ENCODE results near the gene CTIF. TPM values are rescaled to one million over a fixed set of nuclear protein-coding genes. Genes with fewer than 3 reads are reported as not detected.

Gene CTIF
- total and polyA plus RNA-seq, 7 experiments from 2014 or later, result 1.3 to 11.2 (median 2.5) TPM; not detected in 2

- Histone ChIP-seq H3K27ac (ENCODE audit: low read depth, low read length) (no peak overlapping the region), H3K27me3 (ENCODE audit: control insufficient read depth in 2 of 2, insufficient read depth in 2 of 2, low read length in 2 of 2) (no peaks in the 10 kb centered on the region), H3K9me3 (ENCODE audit: control insufficient read depth in 2 of 3, low read length in 3 of 3) (no peaks in the 10 kb centered on the region), H3K4me3 (ENCODE audit: low read length) (no peak overlapping the region), H3K36me3 (ENCODE audit: control insufficient read depth in 2 of 3, insufficient read depth in 3 of 3, low read length in 3 of 3) (no peaks in the 10 kb centered on the region), H3K4me1 (ENCODE audit: control insufficient read depth in 2 of 2, insufficient read depth in 2 of 2, low read length in 2 of 2) (no peaks in the 10 kb centered on the region)
- POLR2A ChIA-PET, result no interaction called here
- Mint-ChIP-seq H3K27me3 (peaks cover 0 to 8% (median 0%) of the 10 kb centered on the region in 5 donors), H3K4me1 (peaks cover 0 to 7% (median 0%) of the 10 kb centered on the region in 7 donors), H3K36me3 (no peaks in the 10 kb centered on the region), H3K27ac (peak overlapping the region in 1 of 9 donors; percentile 20), H3K9me3 (no peaks in the 10 kb centered on the region), H3K4me3 (no peak overlapping the region)
- DNase-seq, result no peak
- intact Hi-C loops (cut with micrococcal nuclease), result no loop called here
- CTCF ChIA-PET, result no interaction called here
- ATAC-seq, result no peak
Observed at GRCh38 chr18:48682768-48683167, 143.9 kb downstream of the CTIF start.

GRCh38 chr18:48683197-48683596, 144.4 kb downstream of the CTIF start:
- Mint-ChIP-seq H3K9me3 (no peaks in the 10 kb centered on the region), H3K27me3 (peaks cover 0 to 8% (median 0%) of the 10 kb centered on the region in 5 donors), H3K27ac (no peak overlapping the region), H3K4me3 (no peak overlapping the region), H3K36me3 (no peaks in the 10 kb centered on the region), H3K4me1 (peaks cover 0 to 7% (median 0%) of the 10 kb centered on the region in 7 donors)
- H3K4me3 ChIP-seq (ENCODE audit: low read length), result no peak overlapping the region
- intact Hi-C loops (cut with micrococcal nuclease), result no loop called here
- no peaks in the 10 kb centered on the region for H3K9me3 ChIP-seq (ENCODE audit: control insufficient read depth in 2 of 3, low read length in 3 of 3)
- CTCF ChIA-PET, result no interaction called here
- H3K36me3 ChIP-seq (ENCODE audit: control insufficient read depth in 2 of 3, insufficient read depth in 3 of 3, low read length in 3 of 3), result no peaks in the 10 kb centered on the region
- H3K27ac ChIP-seq (ENCODE audit: low read depth, low read length), result no peak overlapping the region
- no peaks in the 10 kb centered on the region for H3K27me3 ChIP-seq (ENCODE audit: control insufficient read depth in 2 of 2, insufficient read depth in 2 of 2, low read length in 2 of 2)
- ATAC-seq (no peak), DNase-seq (no peak)
- no peaks in the 10 kb centered on the region for H3K4me1 ChIP-seq (ENCODE audit: control insufficient read depth in 2 of 2, insufficient read depth in 2 of 2, low read length in 2 of 2)
- POLR2A ChIA-PET, result no interaction called here

- no peak overlapping the region for H3K27ac Mint-ChIP-seq
- H3K9me3 Mint-ChIP-seq, result no peaks in the 10 kb centered on the region
- Histone ChIP-seq H3K4me3 (ENCODE audit: low read length) (no peak overlapping the region), H3K36me3 (ENCODE audit: control insufficient read depth in 2 of 3, insufficient read depth in 3 of 3, low read length in 3 of 3) (no peaks in the 10 kb centered on the region), H3K27ac (ENCODE audit: low read depth, low read length) (no peak overlapping the region), H3K4me1 (ENCODE audit: control insufficient read depth in 2 of 2, insufficient read depth in 2 of 2, low read length in 2 of 2) (no peaks in the 10 kb centered on the region), H3K9me3 (ENCODE audit: control insufficient read depth in 2 of 3, low read length in 3 of 3) (no peaks in the 10 kb centered on the region), H3K27me3 (ENCODE audit: control insufficient read depth in 2 of 2, insufficient read depth in 2 of 2, low read length in 2 of 2) (no peaks in the 10 kb centered on the region)
- H3K4me1 Mint-ChIP-seq, result peaks cover 0 to 7% (median 0%) of the 10 kb centered on the region in 7 donors
- ChIA-PET POLR2A (no interaction called here), CTCF (no interaction called here)
- H3K27me3 Mint-ChIP-seq, result peaks cover 0 to 8% (median 0%) of the 10 kb centered on the region in 5 donors
- DNase-seq (no peak), ATAC-seq (no peak)
- no peaks in the 10 kb centered on the region for H3K36me3 Mint-ChIP-seq
- intact Hi-C loops (cut with micrococcal nuclease), result no loop called here
- no peak overlapping the region for H3K4me3 Mint-ChIP-seq
Observed at GRCh38 chr18:48683661-48684060, 144.8 kb downstream of the CTIF start.

GRCh38 chr18:48687346-48688042, 148.7 kb downstream of the CTIF start:
- Mint-ChIP-seq H3K36me3 (no peaks in the 10 kb centered on the region), H3K27ac (no peak overlapping the region), H3K27me3 (peaks cover 0 to 8% (median 0%) of the 10 kb centered on the region in 5 donors), H3K9me3 (no peaks in the 10 kb centered on the region), H3K4me1 (no peaks in the 10 kb centered on the region), H3K4me3 (no peak overlapping the region)
- Histone ChIP-seq H3K27me3 (ENCODE audit: control insufficient read depth in 2 of 2, insufficient read depth in 2 of 2, low read length in 2 of 2) (no peaks in the 10 kb centered on the region), H3K9me3 (ENCODE audit: control insufficient read depth in 2 of 3, low read length in 3 of 3) (no peaks in the 10 kb centered on the region), H3K4me3 (ENCODE audit: low read length) (no peak overlapping the region), H3K4me1 (ENCODE audit: control insufficient read depth in 2 of 2, insufficient read depth in 2 of 2, low read length in 2 of 2) (no peaks in the 10 kb centered on the region), H3K27ac (ENCODE audit: low read depth, low read length) (no peak overlapping the region), H3K36me3 (ENCODE audit: control insufficient read depth in 2 of 3, insufficient read depth in 3 of 3, low read length in 3 of 3) (no peaks in the 10 kb centered on the region)
- ChIA-PET POLR2A (no interaction called here), CTCF (interaction anchor here (0.6 to 1.0 kb wide), 2 partner anchors 15 to 648 kb away, joined by 3 read pairs; no protein-coding TSS in a partner anchor)
- ATAC-seq (no peak), DNase-seq (no peak)
- intact Hi-C loops (cut with micrococcal nuclease), result no loop called here

- no peak overlapping the region for H3K27ac ChIP-seq (ENCODE audit: low read depth, low read length)
- no peaks in the 10 kb centered on the region for H3K9me3 ChIP-seq (ENCODE audit: control insufficient read depth in 2 of 3, low read length in 3 of 3)
- DNase-seq (no peak), ATAC-seq (no peak)
- no peak overlapping the region for H3K4me3 ChIP-seq (ENCODE audit: low read length)
- no peaks in the 10 kb centered on the region for H3K36me3 Mint-ChIP-seq
- H3K4me1 Mint-ChIP-seq, result no peaks in the 10 kb centered on the region
- H3K27me3 ChIP-seq (ENCODE audit: control insufficient read depth in 2 of 2, insufficient read depth in 2 of 2, low read length in 2 of 2), result no peaks in the 10 kb centered on the region
- H3K4me3 Mint-ChIP-seq, result no peak overlapping the region
- H3K36me3 ChIP-seq (ENCODE audit: control insufficient read depth in 2 of 3, insufficient read depth in 3 of 3, low read length in 3 of 3), result no peaks in the 10 kb centered on the region
- H3K27ac Mint-ChIP-seq, result no peak overlapping the region
- intact Hi-C loops (cut with micrococcal nuclease), result no loop called here
- ChIA-PET CTCF (no interaction called here), POLR2A (no interaction called here)
- peaks cover 0 to 8% (median 0%) of the 10 kb centered on the region in 5 donors for H3K27me3 Mint-ChIP-seq
- H3K4me1 ChIP-seq (ENCODE audit: control insufficient read depth in 2 of 2, insufficient read depth in 2 of 2, low read length in 2 of 2), result no peaks in the 10 kb centered on the region
- H3K9me3 Mint-ChIP-seq, result no peaks in the 10 kb centered on the region
Observed at GRCh38 chr18:48688961-48689360, 150.1 kb downstream of the CTIF start.

GRCh38 chr18:48689548-48689947, 150.7 kb downstream of the CTIF start:
- Mint-ChIP-seq H3K27me3 (peaks cover 0 to 8% (median 0%) of the 10 kb centered on the region in 5 donors), H3K36me3 (no peaks in the 10 kb centered on the region), H3K27ac (no peak overlapping the region), H3K4me1 (no peaks in the 10 kb centered on the region), H3K4me3 (no peak overlapping the region), H3K9me3 (no peaks in the 10 kb centered on the region)
- Histone ChIP-seq H3K4me3 (ENCODE audit: low read length) (no peak overlapping the region), H3K27ac (ENCODE audit: low read depth, low read length) (no peak overlapping the region), H3K36me3 (ENCODE audit: control insufficient read depth in 2 of 3, insufficient read depth in 3 of 3, low read length in 3 of 3) (no peaks in the 10 kb centered on the region), H3K4me1 (ENCODE audit: control insufficient read depth in 2 of 2, insufficient read depth in 2 of 2, low read length in 2 of 2) (no peaks in the 10 kb centered on the region), H3K9me3 (ENCODE audit: control insufficient read depth in 2 of 3, low read length in 3 of 3) (no peaks in the 10 kb centered on the region), H3K27me3 (ENCODE audit: control insufficient read depth in 2 of 2, insufficient read depth in 2 of 2, low read length in 2 of 2) (no peaks in the 10 kb centered on the region)
- intact Hi-C loops (cut with micrococcal nuclease), result no loop called here
- DNase-seq (no peak), ATAC-seq (no peak)
- ChIA-PET POLR2A (no interaction called here), CTCF (no interaction called here)

- Mint-ChIP-seq H3K36me3 (no peaks in the 10 kb centered on the region), H3K27me3 (peaks cover 0 to 8% (median 0%) of the 10 kb centered on the region in 5 donors), H3K27ac (no peak overlapping the region), H3K9me3 (no peaks in the 10 kb centered on the region), H3K4me3 (no peak overlapping the region), H3K4me1 (no peaks in the 10 kb centered on the region)
- no peak for DNase-seq
- H3K27ac ChIP-seq (ENCODE audit: low read depth, low read length), result no peak overlapping the region
- H3K9me3 ChIP-seq (ENCODE audit: control insufficient read depth in 2 of 3, low read length in 3 of 3), result no peaks in the 10 kb centered on the region
- ATAC-seq, result no peak
- H3K4me1 ChIP-seq (ENCODE audit: control insufficient read depth in 2 of 2, insufficient read depth in 2 of 2, low read length in 2 of 2), result no peaks in the 10 kb centered on the region
- ChIA-PET CTCF (interaction anchor here (0.6 kb wide), 1 partner anchor 53 kb away, joined by 3 read pairs; no protein-coding TSS in a partner anchor), POLR2A (no interaction called here)
- no peaks in the 10 kb centered on the region for H3K27me3 ChIP-seq (ENCODE audit: control insufficient read depth in 2 of 2, insufficient read depth in 2 of 2, low read length in 2 of 2)
- H3K36me3 ChIP-seq (ENCODE audit: control insufficient read depth in 2 of 3, insufficient read depth in 3 of 3, low read length in 3 of 3), result no peaks in the 10 kb centered on the region
- intact Hi-C loops (cut with micrococcal nuclease), result no loop called here
- no peak overlapping the region for H3K4me3 ChIP-seq (ENCODE audit: low read length)
Observed at GRCh38 chr18:48690494-48690893, 151.7 kb downstream of the CTIF start.

Data from naive thymus-derived CD4-positive, alpha-beta T cell (primary cell).